NT2/D1 (cell line): ENCODE data around the gene NEGR1.

Experiments
- DNase-seq: peaks from one replicate; pipeline ENCODE4 v3.0.0-alpha.2; 2011; ENCODE audit warnings: low read depth, low spot score
- H3K27me3 ChIP-seq: 2 replicates; pipeline ENCODE4 v1.6.0; 2011; ENCODE audit warnings: mild to moderate bottlenecking; ENCODE audit not compliant: insufficient read length, insufficient read depth
- H3K36me3 ChIP-seq: 2 replicates; pipeline ENCODE4 v1.6.1; 2011; ENCODE audit warnings: mild to moderate bottlenecking, low read length, mixed read lengths; ENCODE audit not compliant: insufficient read depth, insufficient read length
- H3K4me1 ChIP-seq: 2 replicates; pipeline ENCODE4 v1.5.1; 2011; ENCODE audit not compliant: insufficient read depth, insufficient read length
- H3K4me3 ChIP-seq: 2 replicates; pipeline ENCODE4 v1.5.1; 2011; ENCODE audit warnings: low read depth; ENCODE audit not compliant: insufficient read length
- H3K9ac ChIP-seq: 2 replicates; pipeline ENCODE4 v1.6.0; 2011; ENCODE audit warnings: low read depth; ENCODE audit not compliant: insufficient read length
- H3K9me3 ChIP-seq: 2 replicates; pipeline ENCODE4 v1.5.1; 2011; ENCODE audit warnings: mild to moderate bottlenecking, low read length; ENCODE audit not compliant: insufficient read depth
- SUZ12 ChIP-seq: IDR thresholded peaks from 2 replicates; pipeline ENCODE4 v1.6.1; 2011; ENCODE audit not compliant: insufficient read length, insufficient read depth; ENCODE audit errors: extremely low read depth
- YY1 ChIP-seq: IDR thresholded peaks from 2 replicates; pipeline ENCODE4 v1.6.1; 2011; ENCODE audit not compliant: insufficient read length, insufficient read depth
- ZNF274 ChIP-seq: IDR thresholded peaks from 2 replicates; pipeline ENCODE4 v1.6.1; 2011; ENCODE audit warnings: mild to moderate bottlenecking, low read depth, low read length

NEGR1 gene

DNA sequence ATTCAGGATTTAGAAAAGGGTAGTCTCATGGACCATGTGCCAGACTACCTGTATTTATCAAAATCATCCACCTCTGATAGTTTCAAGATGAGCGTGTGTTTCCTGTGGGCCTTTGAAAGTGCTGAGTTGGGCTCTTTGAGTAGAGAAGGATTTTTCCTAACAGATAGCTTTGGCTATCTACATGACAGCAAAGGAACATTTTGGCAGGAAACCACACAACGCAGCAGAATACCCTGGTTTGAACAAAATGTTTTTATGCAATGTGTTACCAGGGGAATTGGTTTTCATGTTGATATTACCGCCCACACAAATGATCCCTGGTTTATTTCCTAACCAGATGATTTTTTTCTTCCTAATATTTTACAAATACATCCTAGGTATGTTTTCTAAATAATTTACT lies 431.4 kb downstream of the NEGR1 start:
- Histone ChIP-seq H3K36me3 (no peaks in the 10 kb centered on the region), H3K9me3 (no peaks in the 10 kb centered on the region), H3K4me3 (no peak overlapping the region), H3K4me1 (no peaks in the 10 kb centered on the region), H3K27me3 (no peaks in the 10 kb centered on the region), H3K9ac (no peak overlapping the region)
- no peak for DNase-seq
- TF ChIP-seq SUZ12 = no peak
- TF ChIP-seq YY1 = no peak
- no peak for TF ChIP-seq ZNF274

DNA sequence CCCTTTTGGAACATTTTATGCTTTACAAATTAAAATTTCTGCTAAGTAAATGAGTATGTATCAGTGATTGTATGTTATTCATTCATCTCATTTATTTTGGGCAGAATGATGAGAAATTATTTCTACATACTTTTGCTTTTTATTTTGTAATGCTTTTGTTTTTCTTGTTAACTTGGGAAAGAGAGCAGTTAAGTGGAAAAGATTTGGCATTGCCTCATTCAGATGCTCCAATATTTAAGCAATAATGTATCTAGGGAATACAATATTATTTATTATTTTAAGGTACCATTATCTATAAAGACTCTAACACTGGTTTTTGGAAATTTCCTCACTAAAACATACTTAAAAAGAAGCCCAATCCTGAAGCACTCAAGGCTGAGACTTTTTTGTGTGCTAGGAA lies 431.8 kb downstream of the NEGR1 start:
- no peak overlapping the region for H3K4me3 ChIP-seq
- H3K9me3 ChIP-seq = no peaks in the 10 kb centered on the region
- H3K4me1 ChIP-seq = no peaks in the 10 kb centered on the region
- H3K27me3 ChIP-seq = no peaks in the 10 kb centered on the region
- no peak for TF ChIP-seq ZNF274
- no peaks in the 10 kb centered on the region for H3K36me3 ChIP-seq
- no peak for DNase-seq
- no peak overlapping the region for H3K9ac ChIP-seq

DNA sequence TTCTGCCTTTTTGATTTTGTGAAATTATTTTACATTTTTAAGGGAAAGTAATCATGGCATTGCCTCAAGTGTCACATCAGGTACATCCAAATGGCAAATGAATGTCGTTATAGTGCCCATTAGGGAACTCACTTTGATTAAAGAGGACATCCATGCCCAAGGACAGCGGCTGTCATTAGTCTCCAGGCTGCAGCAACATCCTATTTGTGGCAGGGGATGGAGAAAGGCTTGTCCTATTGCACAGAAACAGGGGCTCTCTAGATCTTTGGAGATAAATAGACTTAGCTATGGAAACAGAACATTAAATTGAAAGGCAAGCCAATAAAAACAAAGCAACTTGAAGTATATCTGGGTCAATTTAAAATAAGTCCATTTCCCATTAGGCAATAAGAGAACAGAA lies 439.3 kb downstream of the NEGR1 start:
- no peak for TF ChIP-seq ZNF274
- no peak for TF ChIP-seq YY1
- no peak for TF ChIP-seq SUZ12
- H3K36me3 ChIP-seq = no peaks in the 10 kb centered on the region
- no peaks in the 10 kb centered on the region for H3K9me3 ChIP-seq
- H3K27me3 ChIP-seq = no peaks in the 10 kb centered on the region
- no peak for DNase-seq
- H3K9ac ChIP-seq = no peak overlapping the region
- H3K4me3 ChIP-seq = no peak overlapping the region
- no peaks in the 10 kb centered on the region for H3K4me1 ChIP-seq

DNA sequence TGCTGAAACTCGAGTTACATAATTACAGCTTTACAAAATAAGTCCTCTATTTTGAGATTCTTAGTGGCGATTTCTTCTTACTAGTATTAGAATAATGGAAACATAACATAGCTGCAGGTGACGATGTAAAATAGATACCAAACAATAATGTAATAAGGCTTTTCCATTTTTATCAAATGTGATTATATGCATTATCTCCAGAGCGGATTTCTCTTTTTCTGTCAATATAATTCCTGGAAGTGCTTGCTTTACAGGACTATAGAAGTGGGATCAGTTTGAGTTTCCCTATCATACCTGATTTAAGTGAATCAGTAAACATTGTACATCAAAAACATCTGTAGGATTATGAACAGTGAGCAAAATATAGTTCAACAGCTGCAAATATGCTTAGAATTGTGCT lies 442.5 kb downstream of the NEGR1 start:
- H3K27me3 ChIP-seq = no peaks in the 10 kb centered on the region
- no peaks in the 10 kb centered on the region for H3K4me1 ChIP-seq
- no peak overlapping the region for H3K4me3 ChIP-seq
- no peak overlapping the region for H3K9ac ChIP-seq
- H3K36me3 ChIP-seq = no peaks in the 10 kb centered on the region
- TF ChIP-seq YY1 = no peak
- no peak for TF ChIP-seq ZNF274
- TF ChIP-seq SUZ12 = no peak
- no peaks in the 10 kb centered on the region for H3K9me3 ChIP-seq
- DNase-seq = no peak

DNA sequence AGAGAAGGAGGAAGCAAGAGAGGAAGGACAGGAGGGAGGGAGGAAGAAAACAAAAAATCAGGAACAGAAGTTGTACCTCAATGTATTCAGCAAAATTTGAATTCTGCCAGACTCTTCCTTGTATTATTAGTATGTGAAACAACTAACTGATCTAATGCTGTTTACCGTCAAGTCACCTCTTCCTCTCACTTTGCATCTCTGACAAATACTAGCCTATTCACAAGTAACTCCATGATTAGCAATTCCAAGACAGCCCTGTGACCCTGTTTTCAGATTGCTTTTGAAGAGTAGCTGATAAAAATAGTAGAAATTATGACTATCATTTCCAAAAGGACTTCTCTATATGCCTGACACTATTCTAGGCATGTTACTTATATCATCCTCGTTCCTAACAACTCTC lies 445.4 kb downstream of the NEGR1 start:
- TF ChIP-seq ZNF274 (no peak), SUZ12 (no peak), YY1 (no peak)
- H3K9me3 ChIP-seq = no peaks in the 10 kb centered on the region
- H3K4me3 ChIP-seq = no peak overlapping the region
- DNase-seq = peak; percentile 8
- H3K36me3 ChIP-seq = no peaks in the 10 kb centered on the region
- H3K9ac ChIP-seq = no peak overlapping the region
- H3K4me1 ChIP-seq = no peaks in the 10 kb centered on the region
- no peaks in the 10 kb centered on the region for H3K27me3 ChIP-seq

DNA sequence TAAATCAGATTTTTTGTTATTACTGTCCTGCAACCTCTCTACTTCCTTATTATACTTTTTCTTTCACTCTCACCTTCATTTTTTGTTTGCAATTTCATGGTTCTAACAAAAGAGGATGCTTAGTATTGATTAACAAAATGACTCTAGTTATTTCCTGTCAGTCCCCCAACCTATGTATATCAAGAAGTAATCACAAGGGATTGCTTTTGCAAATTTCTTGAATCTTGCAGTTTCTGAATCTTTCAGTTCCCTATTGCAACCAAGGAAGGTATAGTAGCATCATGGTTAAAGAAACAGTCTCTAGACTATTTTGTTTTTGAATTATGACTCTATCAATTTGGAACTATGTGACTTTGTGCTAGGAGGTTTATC lies 446.9 kb downstream of the NEGR1 start:
- Histone ChIP-seq H3K9ac (no peak overlapping the region), H3K4me3 (no peak overlapping the region), H3K9me3 (no peaks in the 10 kb centered on the region), H3K4me1 (no peaks in the 10 kb centered on the region), H3K27me3 (no peaks in the 10 kb centered on the region), H3K36me3 (no peaks in the 10 kb centered on the region)
- no peak for DNase-seq
- TF ChIP-seq YY1 = no peak
- no peak for TF ChIP-seq SUZ12
- TF ChIP-seq ZNF274 = no peak

DNA sequence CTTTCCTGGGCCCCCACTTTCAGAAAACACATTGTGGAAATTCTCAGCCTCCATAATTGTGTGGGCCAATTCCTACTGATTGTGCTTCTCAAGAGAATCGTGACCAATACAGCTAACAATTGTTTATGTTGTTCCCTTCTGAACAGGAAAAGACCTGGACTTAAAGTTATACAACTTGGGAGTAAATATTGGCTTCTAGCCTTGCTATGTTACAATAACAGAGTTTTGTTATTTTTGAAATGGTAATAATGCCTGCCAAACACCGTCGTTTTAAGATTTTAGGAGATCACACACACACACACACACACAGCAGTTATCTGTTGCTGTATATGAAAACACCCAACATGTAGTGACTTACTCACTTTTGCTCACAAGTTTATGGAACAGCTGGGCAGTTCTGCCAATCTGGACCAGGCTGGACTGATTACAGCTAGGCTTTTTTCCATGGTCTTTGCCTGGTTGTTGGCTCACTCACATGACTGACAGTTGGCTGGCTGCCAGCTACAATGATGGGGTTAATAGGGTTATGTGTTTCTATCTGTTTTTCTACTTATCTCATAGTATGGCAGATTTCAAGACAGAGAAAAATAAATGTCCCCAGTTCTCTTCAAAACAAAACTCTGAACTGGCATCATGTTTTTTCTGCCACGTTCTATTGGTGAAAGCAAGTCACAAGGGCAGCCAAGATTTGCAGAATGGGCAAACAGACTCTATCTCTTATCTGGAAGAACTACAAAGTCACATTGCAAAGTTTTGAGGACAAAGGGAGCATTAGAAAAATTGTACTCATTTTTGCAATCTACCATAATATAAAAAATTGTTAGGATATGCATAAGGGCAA lies 447.5 kb downstream of the NEGR1 start:
- no peaks in the 10 kb centered on the region for H3K9me3 ChIP-seq
- DNase-seq = no peak
- H3K27me3 ChIP-seq = no peaks in the 10 kb centered on the region
- no peaks in the 10 kb centered on the region for H3K36me3 ChIP-seq
- H3K9ac ChIP-seq = no peak overlapping the region
- H3K4me1 ChIP-seq = no peaks in the 10 kb centered on the region
- H3K4me3 ChIP-seq = no peak overlapping the region
- TF ChIP-seq ZNF274 = no peak
- no peak for TF ChIP-seq YY1
- TF ChIP-seq SUZ12 = no peak

DNA sequence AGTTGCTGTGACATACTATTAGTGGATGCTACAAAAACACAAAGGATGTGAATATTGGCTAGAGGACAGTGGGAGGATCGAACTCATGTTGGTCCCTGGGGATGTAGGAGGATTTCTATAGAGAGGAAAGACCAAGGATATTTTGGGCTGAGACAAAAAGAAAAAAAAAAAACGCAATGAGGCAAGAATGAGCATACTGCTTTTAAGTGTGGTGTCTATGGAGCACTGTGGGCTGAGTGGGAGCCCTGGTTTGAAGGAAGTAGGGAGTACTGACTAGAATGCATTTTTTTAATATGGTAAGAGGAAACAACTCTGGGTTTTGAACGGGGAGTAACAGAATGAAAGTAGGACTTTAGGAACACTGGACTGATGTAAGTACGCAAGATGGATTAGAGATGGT lies 450.7 kb downstream of the NEGR1 start:
- Histone ChIP-seq H3K4me3 (no peak overlapping the region), H3K4me1 (no peaks in the 10 kb centered on the region), H3K9me3 (no peaks in the 10 kb centered on the region), H3K9ac (no peak overlapping the region), H3K36me3 (no peaks in the 10 kb centered on the region), H3K27me3 (no peaks in the 10 kb centered on the region)
- no peak for TF ChIP-seq YY1
- no peak for TF ChIP-seq SUZ12
- no peak for TF ChIP-seq ZNF274
- DNase-seq = no peak
